Adrenal gland (tissue), 12 donors: Measurements from ENCODE around the gene DHCR24. TPM values are rescaled to one million over a fixed set of nuclear protein-coding genes. Genes with fewer than 3 reads are reported as not detected.

Source experiments
- DNase-seq, 7 donors: peaks; one replicate each; pipeline ENCODE4 v3.0.0-alpha.2; 2019 to 2020
- H3K27ac ChIP-seq, 5 donors: fragments of 200-600 bp; sonication (generic) in 4 of 5; 1 replicate in 3 of 5; 2 replicates in 2 of 5; pipeline versions ENCODE4 v1.5.1 to v1.8.0; 2016 to 2020; ENCODE audit warnings: mild to moderate bottlenecking in 1 of 5
- H3K27me3 ChIP-seq: fragments of 200-600 bp; 2 replicates; pipeline ENCODE4 v1.8.0; 2021
- H3K36me3 ChIP-seq, 2 donors: fragments of 200-600 bp; replicated peaks in 1 of 2; 1 replicate in 1 of 2; 2 replicates in 1 of 2; pipeline versions ENCODE4 v1.5.1 to v1.8.0; 2018 to 2022
- H3K4me1 ChIP-seq, 2 donors: fragments of 200-600 bp; replicated peaks in 1 of 2; 1 replicate in 1 of 2; 2 replicates in 1 of 2; pipeline versions ENCODE4 v1.5.1 to v1.8.0; 2018 to 2021
- H3K4me3 ChIP-seq, 4 donors: fragments of 200-600 bp; sonication (generic) in 3 of 4; one replicate each; pipeline ENCODE4 v1.5.1; 2016 to 2018
- H3K9me3 ChIP-seq, 3 donors: fragments of 200-600 bp; sonication (generic) in 1 of 3; replicated peaks in 1 of 3; 1 replicate in 2 of 3; 2 replicates in 1 of 3; pipeline versions ENCODE4 v1.5.1 to v1.8.0; 2016 to 2021
- POLR2A ChIP-seq, 2 donors: fragments of 450-650 bp; IDR thresholded peaks; one replicate each; pipeline ENCODE4 v1.6.1; 2017; ENCODE audit warnings: antibody characterized with exemption in 2 of 2, mild to moderate bottlenecking in 2 of 2, moderate library complexity in 1 of 2
- WGBS, 4 donors: extraction: QIAGEN DNeasy Blood & Tissue Kit in 2 of 4; methylation state at CpG; one replicate each; pipeline versions ENCODE4 v1.1.5 to v1.1.7; 2013 to 2017; 5-methylcytosine and 5-hydroxymethylcytosine counted together
- intact Hi-C, 2 donors: fragments of 100-400 bp; cut with DNase I; formaldehyde crosslinking; loops; one replicate each; pipeline versions ENCODE4 v1.14.1 to v1.15.0; 2022 to 2023
- polyA plus RNA-seq, 3 donors: library from polyadenylated mRNA; stranded (reverse); fragments of 200-250 nt in 2 of 3; fragments of 350-450 nt in 1 of 3; fragmentation: Illumina TruSeq in 1 of 3; extraction: RNeasy Lipid Tissue Mini Kit (QIAGEN cat#74804) in 1 of 3; gene quantifications; one replicate each; pipeline ENCODE4 v1.2.3, GENCODE V29; 2013 to 2014
- total RNA-seq, 9 donors: library from RNA; depleted of rRNA in 4 of 9; stranded (reverse); fragments of >200 nt in 4 of 9; fragments of 120-200 nt in 1 of 9; fragmentation: NEBNext Ultra II Directional in 1 of 9; extraction: Animal tissue kit (Norgen Biotek cat#: 25700) in 1 of 9; gene quantifications; one replicate each; pipeline versions ENCODE4 v1.1.0 to v1.2.4, GENCODE V29; 2013 to 2023
- TF ChIP-seq, protein P1 (sequence below), 6 experiments: fragments of 450-650 bp in 4 of 6; fragments of 200-600 bp in 2 of 6; sonication (generic) in 1 of 6; IDR thresholded peaks; 1 replicate in 5 of 6; 2 replicates in 1 of 6; pipeline versions ENCODE4 v1.5.1 to v1.8.0; 2016 to 2021; ENCODE audit warnings: antibody characterized with exemption in 6 of 6, mild to moderate bottlenecking in 2 of 6, moderate library complexity in 1 of 6
- donor health status: healthy with polysubstance abuse.
- donor health status: Bipolar disorder and iron deficiency.
- donor health status: DM: yes; HTN: yes; CAD: no.
- donor health status: DM: no; HTN: no; CAD: no.
- donor health status: DM: no; HTN: no; CAD: no.
- donor health status: DM: yes; HTN: yes; CAD: no.

The DHCR24 gene
- total and polyA plus RNA-seq, 12 donors: 138 to 4,801 (median 2,741) TPM

DNA sequence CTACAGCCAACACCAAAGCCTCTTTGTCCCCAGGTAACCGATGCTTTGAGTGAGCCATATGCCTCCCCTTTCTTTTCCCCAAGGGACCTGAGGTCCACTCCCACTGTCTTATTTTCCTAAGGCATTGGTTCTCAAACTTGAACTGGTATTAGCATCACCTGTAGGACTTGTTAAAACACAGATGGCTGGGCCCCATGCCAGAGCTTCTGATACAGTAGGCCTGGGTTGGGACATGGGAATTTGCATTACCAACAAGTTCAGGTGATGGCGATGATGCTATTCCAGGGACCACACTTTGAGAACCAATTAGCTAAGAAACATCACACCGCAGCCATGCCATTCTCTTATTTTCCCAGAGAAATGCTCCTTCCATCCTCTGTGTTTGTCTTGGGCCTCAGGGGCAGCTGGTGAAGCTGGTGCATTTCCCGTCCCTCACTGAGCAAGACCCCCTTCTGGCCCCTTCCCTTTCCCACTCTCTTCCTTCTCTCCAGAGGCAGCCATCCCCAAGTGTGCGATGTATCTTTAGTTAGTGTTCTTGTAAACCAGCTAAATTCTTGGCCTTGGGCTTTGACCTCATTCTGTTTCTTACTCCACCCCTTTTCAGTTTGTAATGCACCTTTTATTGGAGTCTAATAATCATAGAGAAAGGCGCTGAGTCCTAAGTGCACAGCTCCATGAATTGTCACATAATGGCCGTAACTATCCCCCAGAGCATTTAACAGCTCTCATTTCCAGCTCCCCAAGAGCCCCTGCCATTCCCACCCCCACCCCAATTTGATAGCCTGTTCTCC, 71.7 kb downstream of the DHCR24 start:
- peak in 2 of 7 donors; percentile 10 to 49 for DNase-seq
- no peak for TF ChIP-seq POLR2A (IDR thresholded peaks at IDR 0.05)
- TF ChIP-seq, protein P1, sequence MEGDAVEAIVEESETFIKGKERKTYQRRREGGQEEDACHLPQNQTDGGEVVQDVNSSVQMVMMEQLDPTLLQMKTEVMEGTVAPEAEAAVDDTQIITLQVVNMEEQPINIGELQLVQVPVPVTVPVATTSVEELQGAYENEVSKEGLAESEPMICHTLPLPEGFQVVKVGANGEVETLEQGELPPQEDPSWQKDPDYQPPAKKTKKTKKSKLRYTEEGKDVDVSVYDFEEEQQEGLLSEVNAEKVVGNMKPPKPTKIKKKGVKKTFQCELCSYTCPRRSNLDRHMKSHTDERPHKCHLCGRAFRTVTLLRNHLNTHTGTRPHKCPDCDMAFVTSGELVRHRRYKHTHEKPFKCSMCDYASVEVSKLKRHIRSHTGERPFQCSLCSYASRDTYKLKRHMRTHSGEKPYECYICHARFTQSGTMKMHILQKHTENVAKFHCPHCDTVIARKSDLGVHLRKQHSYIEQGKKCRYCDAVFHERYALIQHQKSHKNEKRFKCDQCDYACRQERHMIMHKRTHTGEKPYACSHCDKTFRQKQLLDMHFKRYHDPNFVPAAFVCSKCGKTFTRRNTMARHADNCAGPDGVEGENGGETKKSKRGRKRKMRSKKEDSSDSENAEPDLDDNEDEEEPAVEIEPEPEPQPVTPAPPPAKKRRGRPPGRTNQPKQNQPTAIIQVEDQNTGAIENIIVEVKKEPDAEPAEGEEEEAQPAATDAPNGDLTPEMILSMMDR (IDR thresholded peaks at IDR 0.05): no peak
- H3K27ac ChIP-seq: no peak overlapping the region
- intact Hi-C loops: no loop called here
- no peaks in the 10 kb centered on the region for H3K4me1 ChIP-seq
- H3K36me3 ChIP-seq: no peaks in the 10 kb centered on the region
- no peak overlapping the region for H3K4me3 ChIP-seq
- 91 to 95% (median 93%) methylated on average over 7 of the region's 7 CpGs for WGBS, 4 donors
- no peaks in the 10 kb centered on the region for H3K9me3 ChIP-seq
- H3K27me3 ChIP-seq: no peaks in the 10 kb centered on the region

DNA sequence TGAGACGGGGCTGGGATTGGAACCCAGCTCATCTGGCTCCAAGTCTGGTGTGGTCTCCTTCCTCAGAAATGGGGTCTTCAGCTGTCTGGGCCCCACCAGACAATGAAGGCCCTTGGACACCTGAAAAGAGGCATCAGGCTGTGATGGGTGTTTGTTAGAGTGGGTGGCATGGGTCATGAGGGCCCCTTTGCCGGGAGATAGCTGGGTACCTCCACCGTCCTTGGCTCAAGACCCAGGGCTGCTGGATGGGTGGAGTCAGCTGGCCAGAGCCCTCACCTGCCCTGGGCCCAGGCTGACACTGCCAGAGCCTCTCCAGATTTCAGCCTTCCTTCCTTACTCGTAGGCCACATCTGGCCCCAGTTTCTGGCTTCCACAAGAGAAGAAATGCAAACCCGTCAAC, 72.4 kb downstream of the DHCR24 start:
- Histone ChIP-seq H3K4me3 (no peak overlapping the region), H3K4me1 (no peaks in the 10 kb centered on the region), H3K27ac (no peak overlapping the region), H3K36me3 (no peaks in the 10 kb centered on the region), H3K9me3 (no peaks in the 10 kb centered on the region), H3K27me3 (no peaks in the 10 kb centered on the region)
- intact Hi-C loops: no loop called here
- WGBS, 4 donors: 84 to 100% (median 89%) methylated on average over 2 to 5 of the region's 5 CpGs
- TF ChIP-seq POLR2A (IDR thresholded peaks at IDR 0.05): no peak
- TF ChIP-seq, protein P1 (IDR thresholded peaks at IDR 0.05): no peak
- peak in 2 of 7 donors; percentile 3 to 29 for DNase-seq

DNA sequence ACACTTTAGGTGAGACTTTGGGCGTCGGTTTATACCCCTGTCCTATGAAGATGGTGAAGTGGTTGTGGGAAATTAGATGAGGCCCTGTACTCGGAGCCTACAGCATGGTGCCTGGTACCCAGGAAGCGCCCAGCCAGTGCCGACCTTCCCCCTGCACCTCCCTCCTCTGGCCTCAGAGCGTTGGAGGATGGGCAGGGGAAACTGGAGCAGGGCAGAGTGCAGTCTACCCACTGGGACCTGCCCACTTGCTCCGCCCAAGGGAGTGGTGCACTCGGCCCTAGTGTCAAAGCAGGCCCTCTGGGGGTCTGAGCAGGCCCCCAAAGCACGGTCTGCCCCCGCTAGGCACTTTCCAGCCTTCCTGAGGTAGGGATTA, 72.9 kb downstream of the DHCR24 start:
- TF ChIP-seq POLR2A (IDR thresholded peaks at IDR 0.05): no peak
- TF ChIP-seq, protein P1 (IDR thresholded peaks at IDR 0.05): no peak
- Histone ChIP-seq H3K27me3 (no peaks in the 10 kb centered on the region), H3K4me3 (no peak overlapping the region), H3K9me3 (no peaks in the 10 kb centered on the region), H3K4me1 (no peaks in the 10 kb centered on the region), H3K36me3 (no peaks in the 10 kb centered on the region), H3K27ac (no peak overlapping the region)
- intact Hi-C loops: no loop called here
- WGBS, 4 donors: 67 to 82% (median 73%) methylated on average over 4 to 10 of the region's 10 CpGs
- peak in 1 of 7 donors; percentile 23 for DNase-seq

DNA sequence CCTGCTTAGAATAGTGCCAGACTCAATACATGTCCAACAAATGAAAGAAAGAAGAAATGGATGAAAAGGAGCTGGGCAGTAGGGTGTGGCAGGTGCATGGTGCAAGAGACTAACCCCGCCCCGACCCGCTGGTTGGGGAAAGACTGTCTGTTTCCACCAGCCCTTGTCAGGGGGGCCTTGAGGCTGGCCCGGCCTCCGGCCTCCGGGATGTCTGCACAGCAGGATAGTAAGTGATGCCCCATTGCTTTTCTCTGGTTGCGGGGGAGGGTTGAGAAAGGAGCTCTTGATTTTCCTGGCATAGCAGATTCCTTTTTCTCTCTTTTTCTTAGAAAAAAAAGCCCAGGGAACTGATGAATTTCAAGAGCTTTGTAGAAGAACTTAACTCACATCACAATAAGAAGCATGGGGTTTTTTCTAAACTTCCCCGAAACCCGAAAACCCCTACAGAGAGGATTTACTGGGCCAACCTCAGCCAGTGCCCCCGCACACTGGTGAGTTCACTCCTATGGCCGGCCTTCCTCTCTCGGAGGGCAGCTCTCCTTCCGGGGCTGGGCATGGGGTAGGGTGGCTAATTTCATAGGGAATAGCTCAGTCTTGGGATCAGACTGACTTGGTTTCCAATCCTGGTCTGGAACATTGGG, 73.4 kb downstream of the DHCR24 start:
- 77 to 91% (median 85%) methylated on average over 12 to 13 of the region's 13 CpGs for WGBS, 4 donors
- intact Hi-C loops: no loop called here
- Histone ChIP-seq H3K27me3 (no peaks in the 10 kb centered on the region), H3K27ac (no peak overlapping the region), H3K4me3 (no peak overlapping the region), H3K4me1 (no peaks in the 10 kb centered on the region), H3K9me3 (no peaks in the 10 kb centered on the region), H3K36me3 (no peaks in the 10 kb centered on the region)
- TF ChIP-seq, protein P1 (IDR thresholded peaks at IDR 0.05): no peak
- no peak for TF ChIP-seq POLR2A (IDR thresholded peaks at IDR 0.05)
- DNase-seq: peak in 2 of 7 donors; percentile 2 to 9
